ENCODE results near the gene THSD4. TPM values are rescaled to one million over a fixed set of nuclear protein-coding genes. Genes with fewer than 3 reads are reported as not detected.
"Not testable (repeated sequence)": the region's sequence is repeated elsewhere in the genome, so short reads cannot be mapped to it uniquely, and the experiment has no call there.

THSD4 gene
- polyA plus RNA-seq, 4 donors: 27.2 to 96.3 (median 39.5) TPM

GRCh38 chr15:71658036-71658435 is 542.8 kb downstream of the THSD4 start:
- DNase-seq (ENCODE audit: low read depth in 4 of 4, low spot score in 3 of 4): no peak

- no peak for DNase-seq (ENCODE audit: low read depth in 4 of 4, low spot score in 3 of 4)
Measured at GRCh38 chr15:71658827-71659729, 543.8 kb downstream of the THSD4 start.

DNA sequence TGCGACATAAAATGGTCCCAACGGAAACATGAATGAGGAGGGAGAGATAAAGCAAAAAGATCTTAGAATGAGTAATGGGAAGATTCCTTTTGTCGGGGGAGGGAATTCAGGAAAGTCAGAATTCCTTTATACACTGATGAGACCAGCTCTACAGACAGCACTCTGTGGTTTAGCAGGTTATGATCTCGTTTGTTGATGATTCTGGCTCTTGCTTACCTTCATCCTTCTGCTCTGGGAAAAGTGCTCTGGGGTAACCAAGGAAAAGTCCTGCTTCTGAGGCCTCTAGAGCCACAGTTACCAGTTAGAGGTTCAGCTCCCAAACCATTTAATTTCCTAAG is 544.4 kb downstream of the THSD4 start:
- DNase-seq (ENCODE audit: low read depth in 4 of 4, low spot score in 3 of 4): no peak

DNA sequence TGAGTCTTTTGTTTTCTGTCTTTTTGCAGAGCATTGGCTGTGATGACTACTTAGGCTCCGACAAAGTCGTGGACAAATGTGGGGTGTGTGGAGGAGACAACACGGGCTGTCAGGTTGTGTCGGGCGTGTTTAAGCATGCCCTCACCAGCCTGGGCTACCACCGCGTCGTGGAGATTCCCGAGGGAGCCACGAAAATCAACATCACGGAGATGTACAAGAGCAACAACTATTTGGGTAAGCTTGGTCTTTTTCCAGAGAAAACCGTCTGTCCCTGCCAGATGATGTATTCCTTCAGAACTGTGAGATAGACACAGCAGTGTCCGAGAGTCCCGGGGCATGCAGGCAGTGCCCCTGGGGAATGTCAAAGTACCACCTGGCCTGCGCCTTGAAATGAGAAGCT is 545.2 kb downstream of the THSD4 start:
- no peak for DNase-seq (ENCODE audit: low read depth in 4 of 4, low spot score in 3 of 4)

DNA sequence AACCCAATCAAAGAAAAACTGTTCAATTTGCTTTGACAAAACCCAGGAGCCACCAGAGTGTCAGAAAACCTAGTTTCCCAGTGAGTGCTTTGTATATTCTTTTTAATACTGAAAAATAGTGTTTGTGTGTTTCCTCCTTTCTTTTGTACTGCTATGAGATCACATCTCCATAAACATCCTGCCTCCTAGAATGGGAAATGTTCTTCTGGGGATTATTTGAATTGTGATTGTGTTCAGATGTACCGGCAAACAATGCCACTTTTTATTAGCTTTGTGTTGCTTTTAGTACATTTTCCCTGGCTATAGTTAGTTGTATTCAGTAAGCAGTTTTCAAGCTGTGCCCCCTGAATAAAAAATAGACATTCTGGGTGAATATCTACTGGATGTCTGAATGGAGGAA is 547.0 kb downstream of the THSD4 start:
- no peak for DNase-seq (ENCODE audit: low read depth in 4 of 4, low spot score in 3 of 4)

GRCh38 chr15:71664622-71665021 is 549.4 kb downstream of the THSD4 start:
- DNase-seq (ENCODE audit: low read depth in 4 of 4, low spot score in 3 of 4): no peak

- DNase-seq (ENCODE audit: low read depth in 4 of 4, low spot score in 3 of 4): no peak
Measured at GRCh38 chr15:71666763-71667620, 551.7 kb downstream of the THSD4 start.

DNA sequence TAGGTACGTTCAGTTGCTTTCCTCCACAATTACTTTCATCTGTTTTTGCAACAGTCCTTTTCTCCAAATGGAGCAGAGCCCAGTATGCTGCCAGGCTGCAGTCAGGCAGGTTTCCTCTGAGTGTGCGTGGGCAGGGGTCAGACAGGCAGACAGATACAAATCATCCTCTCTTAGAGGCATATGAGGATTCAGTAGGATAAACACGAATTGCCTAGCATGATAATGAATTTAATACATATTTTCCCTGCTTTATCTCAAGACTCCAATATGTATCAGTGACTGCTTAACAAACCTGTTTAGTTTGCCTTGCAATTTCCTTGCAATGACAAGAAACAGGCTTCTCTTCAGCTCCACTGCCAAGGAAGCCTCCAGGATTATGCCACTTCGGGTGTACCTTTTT is 554.4 kb downstream of the THSD4 start:
- no peak for DNase-seq (ENCODE audit: low read depth in 4 of 4, low spot score in 3 of 4)

DNA sequence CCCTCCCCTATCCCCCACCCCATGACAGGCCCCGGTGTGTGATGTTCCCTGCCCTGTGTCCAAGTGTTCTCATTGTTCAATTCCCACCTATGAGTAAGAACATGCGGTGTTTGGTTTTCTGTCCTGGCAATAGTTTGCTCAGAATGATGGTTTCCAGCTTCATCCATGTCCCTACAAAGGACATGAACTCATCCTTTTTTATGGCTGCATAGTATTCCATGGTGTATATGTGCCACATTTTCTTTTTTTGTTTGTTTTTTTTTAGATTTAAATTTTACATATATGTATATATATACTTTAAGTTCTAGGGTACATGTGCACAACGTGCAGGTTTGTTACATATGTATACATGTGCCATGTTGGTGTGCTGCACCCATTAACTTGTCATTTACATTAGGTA is 555.0 kb downstream of the THSD4 start:
- DNase-seq (ENCODE audit: low read depth in 4 of 4, low spot score in 3 of 4): not testable (repeated sequence)

DNA sequence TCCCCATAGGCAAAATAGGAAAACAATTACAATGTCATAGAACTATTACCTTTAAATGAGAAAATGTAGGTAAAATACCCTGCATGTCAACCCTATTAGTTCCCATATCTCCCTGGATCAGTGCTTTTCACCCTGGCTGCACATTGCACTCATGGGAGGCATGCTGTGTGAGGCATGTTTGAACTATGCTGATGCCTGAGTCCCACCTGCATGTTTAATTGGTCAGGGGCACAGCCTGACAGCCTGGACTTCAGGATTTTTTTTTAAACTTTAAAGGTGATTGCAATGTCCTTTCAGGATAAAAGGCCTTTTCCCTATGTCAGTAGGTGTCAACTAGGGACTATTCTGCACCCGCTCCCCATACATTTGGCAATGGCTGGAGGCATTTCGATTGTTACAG is 559.1 kb downstream of the THSD4 start:
- no peak for DNase-seq (ENCODE audit: low read depth in 4 of 4, low spot score in 3 of 4)

DNA sequence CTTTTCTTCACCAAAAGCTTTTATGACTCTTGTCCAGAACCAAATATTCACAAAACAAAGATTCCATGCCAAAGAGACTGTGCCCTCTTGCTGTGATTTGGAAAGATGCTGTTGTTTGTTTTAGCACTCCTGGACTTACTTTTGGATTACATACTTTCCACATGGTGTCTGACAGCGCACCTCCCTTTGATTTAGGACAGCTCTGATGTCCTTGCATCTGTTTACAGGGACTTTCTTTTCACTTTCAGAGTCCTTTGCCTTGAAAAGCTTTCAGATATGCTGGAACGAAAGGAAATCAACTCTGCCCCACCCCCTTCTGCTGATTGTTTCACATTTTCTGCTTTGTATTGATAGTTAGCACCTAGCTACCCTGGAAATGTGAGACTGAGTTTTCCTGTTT is 562.1 kb downstream of the THSD4 start:
- no peak for DNase-seq (ENCODE audit: low read depth in 4 of 4, low spot score in 3 of 4)

GRCh38 chr15:71677766-71678165 is 562.5 kb downstream of the THSD4 start:
- DNase-seq (ENCODE audit: low read depth in 4 of 4, low spot score in 3 of 4): no peak

DNA sequence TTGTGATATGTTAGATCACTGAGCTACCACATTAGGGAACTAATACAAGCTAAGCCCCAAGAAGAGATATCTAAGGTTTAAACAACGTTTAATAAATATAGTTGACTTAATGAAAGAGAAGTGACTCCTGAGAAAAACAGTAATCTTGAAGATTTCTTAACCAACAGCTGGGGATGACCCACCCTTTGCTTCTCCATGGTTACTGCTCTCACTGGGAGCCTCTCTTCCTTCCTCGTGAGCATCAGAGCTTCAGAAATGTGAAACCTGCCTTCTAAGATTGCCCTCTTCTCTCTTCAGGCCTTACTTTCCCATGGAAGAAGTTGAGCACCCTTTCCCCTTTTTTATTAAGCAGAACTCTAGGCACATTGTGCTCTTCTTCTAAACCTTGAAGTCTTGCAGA is 562.9 kb downstream of the THSD4 start:
- no peak for DNase-seq (ENCODE audit: low read depth in 4 of 4, low spot score in 3 of 4)

GRCh38 chr15:71678605-71679004 is 563.3 kb downstream of the THSD4 start:
- no peak for DNase-seq (ENCODE audit: low read depth in 4 of 4, low spot score in 3 of 4)

DNA sequence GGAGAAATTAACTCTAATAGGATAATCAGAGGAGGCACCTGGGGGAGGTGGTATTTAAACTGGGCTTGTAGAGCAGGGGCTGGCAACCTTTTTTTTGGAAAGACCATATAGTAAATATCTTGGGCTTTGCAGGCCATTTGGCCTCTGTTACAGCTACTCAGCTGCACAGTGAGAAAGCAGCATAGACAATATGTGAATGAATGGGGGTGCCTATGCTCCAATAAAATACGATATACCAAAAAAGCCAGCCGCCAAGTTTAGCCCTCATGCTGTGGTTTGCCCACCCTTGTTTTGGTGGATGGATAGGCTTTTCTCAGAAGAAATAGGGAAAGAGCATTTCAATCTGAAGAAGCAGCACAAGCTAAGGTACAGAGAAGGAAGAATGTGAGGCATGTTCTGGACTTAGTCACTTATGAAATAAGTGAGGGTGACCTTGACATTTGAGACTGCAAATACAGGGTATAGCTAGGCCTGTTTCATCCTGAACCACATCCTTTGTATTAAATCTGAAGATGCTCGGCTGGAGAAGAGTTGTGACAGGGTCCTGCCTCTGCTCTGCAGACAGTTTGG is 564.0 kb downstream of the THSD4 start:
- no peak for DNase-seq (ENCODE audit: low read depth in 4 of 4, low spot score in 3 of 4)

DNA sequence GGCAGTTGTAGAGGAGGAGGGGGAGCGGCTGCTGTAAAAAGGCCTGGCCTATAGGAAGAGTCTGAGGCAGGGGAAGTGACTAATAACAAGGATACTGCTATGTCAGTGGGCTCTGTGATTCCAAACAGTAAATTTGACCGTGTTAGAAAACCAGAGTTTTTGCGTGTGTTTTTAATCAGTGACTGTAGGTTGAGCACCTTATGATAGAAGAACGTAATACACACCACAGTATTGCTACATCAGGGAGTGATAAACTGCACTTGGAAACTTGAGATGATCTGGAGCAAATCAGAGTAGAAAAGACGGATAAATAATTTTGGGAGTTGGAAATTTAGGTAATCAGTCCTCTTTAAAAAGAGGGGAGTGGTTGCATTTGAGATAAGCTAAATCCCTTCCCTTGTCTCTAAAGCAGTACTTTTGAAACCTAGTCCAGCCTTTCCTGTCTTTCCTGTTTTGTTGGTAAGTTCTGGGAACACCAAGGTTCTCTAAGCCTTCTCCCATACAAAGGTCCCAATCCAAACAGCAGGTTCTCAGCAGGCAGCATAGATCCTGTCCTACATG is 564.6 kb downstream of the THSD4 start:
- no peak for DNase-seq (ENCODE audit: low read depth in 4 of 4, low spot score in 3 of 4)

DNA sequence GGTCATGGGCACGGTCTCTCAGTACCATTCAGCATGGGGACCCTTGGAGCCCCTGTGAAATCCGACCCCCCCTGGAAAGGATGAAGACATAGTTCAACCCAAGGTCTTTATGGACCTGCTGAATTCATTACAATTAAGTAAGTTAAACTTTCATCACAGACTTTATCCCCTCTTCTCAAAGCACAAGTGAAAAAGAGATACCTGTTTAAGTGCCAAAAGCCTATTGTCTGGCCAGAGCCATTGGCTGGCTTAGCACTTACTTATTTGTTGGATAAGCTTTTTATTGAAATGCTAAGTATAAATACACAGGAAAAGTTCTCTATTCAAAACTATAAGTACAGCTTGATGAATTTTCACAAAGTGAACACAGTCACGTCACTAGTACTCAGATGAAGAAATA is 566.7 kb downstream of the THSD4 start:
- no peak for DNase-seq (ENCODE audit: low read depth in 4 of 4, low spot score in 3 of 4)

GRCh38 chr15:71683411-71684274 is 568.4 kb downstream of the THSD4 start:
- DNase-seq (ENCODE audit: low read depth in 4 of 4, low spot score in 3 of 4): no peak

- no peak for DNase-seq (ENCODE audit: low read depth in 4 of 4, low spot score in 3 of 4)
Measured at GRCh38 chr15:71685420-71685993, 570.2 kb downstream of the THSD4 start.
